Parathyroid adenoma (tissue), 2 donors: ENCODE data around the gene WDR27.

Source experiments
- H2AFZ ChIP-seq: fragments of 300-600 bp; sonication (generic); one replicate; pipeline ENCODE4 v1.7.0; 2017; ENCODE audit warnings: antibody characterized with exemption, mild to moderate bottlenecking
- H3K27ac ChIP-seq: fragments of 300-600 bp; sonication (generic); one replicate; pipeline ENCODE4 v1.7.0; 2017
- H3K27me3 ChIP-seq: fragments of 300-600 bp; sonication (generic); one replicate; pipeline ENCODE4 v1.7.0; 2017; ENCODE audit warnings: low read length; ENCODE audit not compliant: control insufficient read depth, insufficient read depth
- H3K36me3 ChIP-seq: fragments of 300-600 bp; sonication (generic); one replicate; pipeline ENCODE4 v1.7.0; 2017; ENCODE audit warnings: low read length; ENCODE audit not compliant: control insufficient read depth, insufficient read depth
- H3K4me1 ChIP-seq: fragments of 300-600 bp; sonication (generic); one replicate; pipeline ENCODE4 v1.7.0; 2017; ENCODE audit warnings: control low read depth
- H3K4me2 ChIP-seq: fragments of 300-600 bp; sonication (generic); one replicate; pipeline ENCODE4 v1.7.0; 2017; ENCODE audit warnings: low read length
- H3K4me3 ChIP-seq: fragments of 300-600 bp; sonication (generic); one replicate; pipeline ENCODE4 v1.7.0; 2017; ENCODE audit warnings: low read depth, low read length
- H3K79me2 ChIP-seq: fragments of 300-600 bp; sonication (generic); one replicate; pipeline ENCODE4 v1.7.0; 2017; ENCODE audit warnings: control low read depth
- H3K9ac ChIP-seq: fragments of 300-600 bp; sonication (generic); one replicate; pipeline ENCODE4 v1.7.0; 2017; ENCODE audit warnings: mild to moderate bottlenecking
- H3K9me3 ChIP-seq: fragments of 300-600 bp; sonication (generic); one replicate; pipeline ENCODE4 v1.7.0; 2017; ENCODE audit warnings: low read length; ENCODE audit not compliant: control insufficient read depth
- TF ChIP-seq, protein P1 (sequence below): fragments of 300-600 bp; sonication (generic); IDR thresholded peaks from one replicate; pipeline ENCODE4 v1.7.0; 2017; ENCODE audit warnings: antibody characterized with exemption, mild to moderate bottlenecking
- donor health status: primary hyperparathyroidism.

Gene WDR27

DNA sequence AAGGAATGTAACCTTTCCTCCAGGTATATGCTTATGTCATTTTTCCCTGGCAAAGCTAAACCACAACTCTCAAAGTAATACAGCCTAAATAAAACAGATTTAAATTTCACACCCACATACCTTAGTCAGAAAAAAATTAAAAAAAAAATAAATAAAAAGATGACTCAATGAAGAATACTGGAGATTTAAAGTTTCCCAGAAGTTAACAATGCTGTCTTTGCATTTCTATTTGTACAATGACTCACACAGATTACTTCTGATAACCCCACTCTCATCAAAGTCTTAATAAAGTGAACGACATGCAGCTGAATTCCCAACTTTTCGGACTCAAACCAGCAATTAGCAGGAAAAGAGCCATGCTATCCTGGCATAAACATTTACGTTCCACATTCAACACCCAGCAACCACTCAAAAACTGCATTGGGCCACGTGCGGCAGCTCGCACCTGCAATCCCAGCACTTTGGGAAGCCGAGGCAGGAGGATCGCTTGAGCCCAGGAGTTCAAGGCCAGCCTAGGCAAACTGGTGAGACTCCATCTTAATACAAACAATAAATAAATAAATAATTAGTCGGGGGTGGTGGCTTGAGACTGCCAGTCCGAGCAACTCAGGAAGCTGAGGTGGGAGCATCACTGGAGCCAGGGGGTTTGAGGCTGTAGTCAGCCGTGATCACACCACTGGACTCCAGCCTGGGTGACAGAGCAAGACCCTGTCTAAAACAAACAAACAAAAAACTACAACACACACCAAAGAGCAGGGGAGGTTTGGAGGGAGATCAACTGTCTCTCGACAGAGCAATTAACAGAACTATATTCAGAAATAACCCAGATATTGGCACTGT lies 130.5 kb downstream of the WDR27 start:
- H3K27ac ChIP-seq, result no peak overlapping the region

DNA sequence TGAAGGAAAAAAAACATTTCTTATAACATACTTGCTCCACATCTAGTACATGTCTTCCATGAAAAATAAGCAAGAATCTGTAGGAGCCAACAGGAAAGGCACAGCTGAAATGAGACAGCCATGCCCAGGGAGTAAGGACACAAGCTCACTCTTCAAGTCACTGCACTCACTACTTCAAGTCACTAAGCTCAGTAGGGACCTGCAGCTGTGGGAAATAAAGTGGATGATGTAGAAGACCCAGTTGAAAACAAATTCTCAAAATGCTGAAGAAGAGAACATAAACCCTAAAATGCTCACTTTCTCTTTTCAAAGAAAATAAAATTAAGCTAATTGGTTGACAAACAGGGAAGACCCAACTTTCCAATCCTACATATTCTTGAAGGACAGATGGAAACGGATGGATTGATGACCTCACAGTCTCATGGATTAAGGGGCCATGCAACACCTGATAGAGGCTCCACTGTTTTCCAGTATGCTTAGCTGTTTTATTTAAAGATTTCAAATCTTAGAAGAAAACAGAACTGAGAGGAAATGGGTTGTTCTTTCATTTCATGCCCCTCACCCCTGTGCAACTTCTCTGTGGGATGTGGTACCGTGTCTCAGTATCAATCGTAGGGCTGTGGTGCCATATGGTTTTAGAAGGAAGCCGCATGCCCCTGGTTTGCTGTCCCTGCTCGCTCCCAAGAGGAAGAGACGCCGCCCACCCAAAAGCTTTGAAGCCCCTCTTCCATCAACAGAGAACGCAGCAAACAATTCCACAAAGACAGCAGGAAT lies 133.3 kb downstream of the WDR27 start:
- no peak overlapping the region for H3K4me3 ChIP-seq
- H3K9me3 ChIP-seq, result no peaks in the 10 kb centered on the region
- H2AFZ ChIP-seq, result no peak overlapping the region
- TF ChIP-seq, protein P1, sequence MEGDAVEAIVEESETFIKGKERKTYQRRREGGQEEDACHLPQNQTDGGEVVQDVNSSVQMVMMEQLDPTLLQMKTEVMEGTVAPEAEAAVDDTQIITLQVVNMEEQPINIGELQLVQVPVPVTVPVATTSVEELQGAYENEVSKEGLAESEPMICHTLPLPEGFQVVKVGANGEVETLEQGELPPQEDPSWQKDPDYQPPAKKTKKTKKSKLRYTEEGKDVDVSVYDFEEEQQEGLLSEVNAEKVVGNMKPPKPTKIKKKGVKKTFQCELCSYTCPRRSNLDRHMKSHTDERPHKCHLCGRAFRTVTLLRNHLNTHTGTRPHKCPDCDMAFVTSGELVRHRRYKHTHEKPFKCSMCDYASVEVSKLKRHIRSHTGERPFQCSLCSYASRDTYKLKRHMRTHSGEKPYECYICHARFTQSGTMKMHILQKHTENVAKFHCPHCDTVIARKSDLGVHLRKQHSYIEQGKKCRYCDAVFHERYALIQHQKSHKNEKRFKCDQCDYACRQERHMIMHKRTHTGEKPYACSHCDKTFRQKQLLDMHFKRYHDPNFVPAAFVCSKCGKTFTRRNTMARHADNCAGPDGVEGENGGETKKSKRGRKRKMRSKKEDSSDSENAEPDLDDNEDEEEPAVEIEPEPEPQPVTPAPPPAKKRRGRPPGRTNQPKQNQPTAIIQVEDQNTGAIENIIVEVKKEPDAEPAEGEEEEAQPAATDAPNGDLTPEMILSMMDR, result no peak
- no peaks in the 10 kb centered on the region for H3K27me3 ChIP-seq
- no peaks in the 10 kb centered on the region for H3K4me1 ChIP-seq
- no peaks in the 10 kb centered on the region for H3K36me3 ChIP-seq
- H3K4me2 ChIP-seq, result no peak overlapping the region
- H3K9ac ChIP-seq, result no peak overlapping the region
- H3K27ac ChIP-seq, result no peak overlapping the region
- H3K79me2 ChIP-seq, result no peaks in the 10 kb centered on the region

More for the DNA sequence above, 130.5 kb downstream of the WDR27 start:
- H3K4me2 ChIP-seq, result no peak overlapping the region
- H2AFZ ChIP-seq, result no peak overlapping the region
- H3K4me1 ChIP-seq, result no peaks in the 10 kb centered on the region
- H3K9ac ChIP-seq, result no peak overlapping the region
- no peaks in the 10 kb centered on the region for H3K9me3 ChIP-seq
- TF ChIP-seq, protein P1, result no peak
- no peak overlapping the region for H3K4me3 ChIP-seq
- H3K36me3 ChIP-seq, result no peaks in the 10 kb centered on the region
- no peaks in the 10 kb centered on the region for H3K27me3 ChIP-seq
- no peaks in the 10 kb centered on the region for H3K79me2 ChIP-seq

DNA sequence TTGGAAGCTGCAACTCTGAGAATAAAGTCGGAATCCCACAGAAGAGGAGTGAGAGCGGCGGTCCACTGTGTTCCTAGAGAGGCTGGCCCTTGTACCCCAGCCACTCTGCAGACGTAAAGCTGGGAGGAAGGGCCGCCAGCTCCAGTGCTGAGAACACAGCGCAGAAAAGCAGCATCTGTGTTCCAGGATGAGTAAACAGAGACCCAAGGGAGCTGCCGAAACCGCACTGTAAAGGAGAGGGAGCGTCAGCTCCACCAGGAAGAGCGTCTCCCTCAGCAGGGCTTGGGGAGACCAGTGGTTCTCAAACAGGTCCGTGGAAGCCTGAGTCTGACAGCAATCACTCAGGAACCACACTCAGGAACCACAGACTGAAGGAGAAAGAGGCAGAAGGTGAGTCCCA lies 134.0 kb downstream of the WDR27 start:
- no peaks in the 10 kb centered on the region for H3K79me2 ChIP-seq
- H3K36me3 ChIP-seq, result no peaks in the 10 kb centered on the region
- H3K4me1 ChIP-seq, result no peaks in the 10 kb centered on the region
- no peak overlapping the region for H3K27ac ChIP-seq
- no peaks in the 10 kb centered on the region for H3K27me3 ChIP-seq
- H3K9me3 ChIP-seq, result no peaks in the 10 kb centered on the region
- no peak overlapping the region for H3K4me2 ChIP-seq
- H2AFZ ChIP-seq, result no peak overlapping the region
- no peak overlapping the region for H3K9ac ChIP-seq
- no peak overlapping the region for H3K4me3 ChIP-seq
- TF ChIP-seq, protein P1, result no peak

DNA sequence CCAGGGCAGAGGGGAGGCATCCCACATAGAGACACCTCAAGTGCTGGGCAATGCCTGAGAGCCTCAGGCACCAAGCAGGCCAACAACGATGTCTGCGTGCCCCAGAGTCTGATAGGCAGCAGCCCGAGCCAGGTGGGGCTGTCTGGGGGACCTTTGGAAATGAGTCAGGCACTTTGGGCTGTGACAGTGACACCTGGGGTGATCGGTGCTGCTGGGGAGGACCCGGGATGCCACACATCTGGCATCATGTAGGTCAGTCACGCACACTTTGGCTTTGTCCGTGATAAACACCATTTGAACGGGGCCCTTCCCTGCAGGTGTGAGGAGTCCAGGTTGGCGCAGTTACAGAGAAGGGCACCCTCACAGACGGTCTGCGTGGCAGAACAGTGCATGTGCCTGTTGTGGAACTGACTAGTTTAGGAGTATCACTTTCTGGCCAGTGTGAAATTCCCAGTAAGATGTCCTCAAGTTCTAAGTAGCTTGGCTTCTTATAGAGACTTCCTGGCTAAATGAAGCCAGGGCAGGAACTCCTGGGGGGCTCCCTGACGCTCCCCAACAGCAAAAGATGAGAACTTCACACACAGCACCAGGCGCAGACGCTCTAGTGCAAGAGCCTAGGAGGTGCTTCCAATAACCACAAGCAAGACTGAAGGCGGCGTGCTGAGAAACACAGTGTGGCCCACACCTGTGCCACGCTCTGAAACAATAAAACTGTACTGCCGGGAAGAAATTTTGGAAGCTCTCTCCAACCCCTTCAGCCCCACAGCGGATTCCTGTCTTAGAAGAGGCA lies 134.7 kb downstream of the WDR27 start:
- H3K9me3 ChIP-seq, result no peaks in the 10 kb centered on the region
- H3K9ac ChIP-seq, result no peak overlapping the region
- no peak overlapping the region for H3K4me3 ChIP-seq
- H3K27me3 ChIP-seq, result no peaks in the 10 kb centered on the region
- H3K79me2 ChIP-seq, result no peaks in the 10 kb centered on the region
- no peak overlapping the region for H2AFZ ChIP-seq
- no peaks in the 10 kb centered on the region for H3K4me1 ChIP-seq
- H3K4me2 ChIP-seq, result no peak overlapping the region
- TF ChIP-seq, protein P1, result no peak
- H3K27ac ChIP-seq, result no peak overlapping the region
- H3K36me3 ChIP-seq, result no peaks in the 10 kb centered on the region
